ENCODE measurements around the gene MRPL22. TPM values are rescaled to one million over a fixed set of nuclear protein-coding genes. Genes with fewer than 3 reads are reported as not detected.

The MRPL22 gene
- total RNA-seq, 4 donors from 2014 or later: 17.0 to 29.9 (median 21.6) TPM

DNA sequence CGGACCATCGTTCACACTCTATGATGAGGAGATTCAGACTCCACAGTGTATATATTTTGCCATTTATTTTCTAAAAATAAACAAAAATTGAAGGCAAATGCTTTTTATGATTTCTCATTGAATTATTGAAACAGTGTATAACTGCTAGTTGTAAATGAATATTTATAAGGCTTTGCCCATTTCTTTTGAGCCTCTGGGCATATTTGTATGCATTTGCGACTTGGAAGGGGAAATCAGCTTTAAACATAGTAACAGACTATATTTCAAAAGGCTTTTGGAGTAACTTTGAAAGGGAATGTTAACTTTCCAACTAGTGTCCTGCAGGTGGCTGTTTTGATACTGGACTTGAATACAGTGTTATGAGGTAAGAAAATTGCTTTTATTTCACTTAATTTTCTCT, 26.0 kb downstream of the MRPL22 start:
- no peaks in the 10 kb centered on the region for H3K9me3 ChIP-seq
- no peaks in the 10 kb centered on the region for H3K27me3 ChIP-seq
- H3K27ac ChIP-seq: peak overlapping the region in 1 of 4 donors; percentile 18
- intact Hi-C loops (cut with DNase I): no loop called here
- no peak for TF ChIP-seq POLR2A (IDR thresholded peaks at IDR 0.05)
- TF ChIP-seq, protein P1, sequence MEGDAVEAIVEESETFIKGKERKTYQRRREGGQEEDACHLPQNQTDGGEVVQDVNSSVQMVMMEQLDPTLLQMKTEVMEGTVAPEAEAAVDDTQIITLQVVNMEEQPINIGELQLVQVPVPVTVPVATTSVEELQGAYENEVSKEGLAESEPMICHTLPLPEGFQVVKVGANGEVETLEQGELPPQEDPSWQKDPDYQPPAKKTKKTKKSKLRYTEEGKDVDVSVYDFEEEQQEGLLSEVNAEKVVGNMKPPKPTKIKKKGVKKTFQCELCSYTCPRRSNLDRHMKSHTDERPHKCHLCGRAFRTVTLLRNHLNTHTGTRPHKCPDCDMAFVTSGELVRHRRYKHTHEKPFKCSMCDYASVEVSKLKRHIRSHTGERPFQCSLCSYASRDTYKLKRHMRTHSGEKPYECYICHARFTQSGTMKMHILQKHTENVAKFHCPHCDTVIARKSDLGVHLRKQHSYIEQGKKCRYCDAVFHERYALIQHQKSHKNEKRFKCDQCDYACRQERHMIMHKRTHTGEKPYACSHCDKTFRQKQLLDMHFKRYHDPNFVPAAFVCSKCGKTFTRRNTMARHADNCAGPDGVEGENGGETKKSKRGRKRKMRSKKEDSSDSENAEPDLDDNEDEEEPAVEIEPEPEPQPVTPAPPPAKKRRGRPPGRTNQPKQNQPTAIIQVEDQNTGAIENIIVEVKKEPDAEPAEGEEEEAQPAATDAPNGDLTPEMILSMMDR (IDR thresholded peaks at IDR 0.05): no peak
- H3K4me1 ChIP-seq: peaks cover 0 to 5% (median 0%) of the 10 kb centered on the region in 3 donors
- no peak overlapping the region for H3K4me3 ChIP-seq
- no peak for DNase-seq
- H3K36me3 ChIP-seq: peaks cover 0 to 51% (median 0%) of the 10 kb centered on the region in 3 donors
- WGBS, 2 donors: 89 to 93% methylated on average over 3 of the region's 3 CpGs

GRCh38 chr5:154967421-154968024, 26.6 kb downstream of the MRPL22 start:
- intact Hi-C loops (cut with DNase I): no loop called here
- no peak overlapping the region for H3K27ac ChIP-seq
- H3K4me1 ChIP-seq: peaks cover 0 to 5% (median 0%) of the 10 kb centered on the region in 3 donors
- no peaks in the 10 kb centered on the region for H3K9me3 ChIP-seq
- TF ChIP-seq, protein P1 (IDR thresholded peaks at IDR 0.05): peak in 5 of 6 experiments; percentile 16 to 50 (median 30)
- TF ChIP-seq POLR2A (IDR thresholded peaks at IDR 0.05): no peak
- no peaks in the 10 kb centered on the region for H3K27me3 ChIP-seq
- H3K36me3 ChIP-seq: peaks cover 0 to 46% (median 0%) of the 10 kb centered on the region in 3 donors
- H3K4me3 ChIP-seq: no peak overlapping the region
- no peak for DNase-seq
- 71 to 83% methylated on average over 5 of the region's 5 CpGs for WGBS, 2 donors

GRCh38 chr5:154968953-154969352, 28.1 kb downstream of the MRPL22 start:
- H3K27me3 ChIP-seq: no peaks in the 10 kb centered on the region
- peaks cover 0 to 38% (median 0%) of the 10 kb centered on the region in 3 donors for H3K36me3 ChIP-seq
- no peak overlapping the region for H3K27ac ChIP-seq
- H3K9me3 ChIP-seq: no peaks in the 10 kb centered on the region
- no peak for DNase-seq
- intact Hi-C loops (cut with DNase I): no loop called here
- TF ChIP-seq, protein P1 (IDR thresholded peaks at IDR 0.05): no peak
- TF ChIP-seq POLR2A (IDR thresholded peaks at IDR 0.05): no peak
- H3K4me3 ChIP-seq: no peak overlapping the region
- peaks cover 0 to 5% (median 0%) of the 10 kb centered on the region in 3 donors for H3K4me1 ChIP-seq
- WGBS, 2 donors: 84 to 92% methylated on average over 5 of the region's 5 CpGs

GRCh38 chr5:154970759-154971158, 29.9 kb downstream of the MRPL22 start:
- no peak overlapping the region for H3K4me3 ChIP-seq
- H3K4me1 ChIP-seq: peaks cover 0 to 2% (median 0%) of the 10 kb centered on the region in 3 donors
- no peak for TF ChIP-seq POLR2A (IDR thresholded peaks at IDR 0.05)
- TF ChIP-seq, protein P1 (IDR thresholded peaks at IDR 0.05): no peak
- intact Hi-C loops (cut with DNase I): no loop called here
- H3K9me3 ChIP-seq: no peaks in the 10 kb centered on the region
- H3K27ac ChIP-seq: no peak overlapping the region
- DNase-seq: no peak
- peaks cover 0 to 38% (median 0%) of the 10 kb centered on the region in 3 donors for H3K36me3 ChIP-seq
- H3K27me3 ChIP-seq: no peaks in the 10 kb centered on the region

DNA sequence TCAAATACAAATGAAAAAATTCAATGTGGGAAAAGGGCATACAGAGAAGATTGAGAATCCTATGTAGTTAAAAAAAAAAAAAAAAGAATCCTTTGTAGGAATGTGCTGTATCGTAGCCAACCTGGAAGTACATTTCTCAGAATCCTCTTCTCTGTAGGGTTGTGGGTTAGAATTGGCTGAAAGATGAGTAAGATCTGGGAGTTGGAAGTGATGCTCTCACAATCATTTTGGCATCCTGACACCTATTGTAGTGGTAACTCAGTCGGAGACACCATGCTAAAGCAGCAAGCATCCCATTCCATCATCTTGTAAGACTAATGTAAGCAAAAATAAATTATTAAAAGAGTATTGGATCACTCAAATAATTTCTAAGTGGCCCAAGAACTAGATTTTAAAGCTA, 30.6 kb downstream of the MRPL22 start:
- TF ChIP-seq POLR2A (IDR thresholded peaks at IDR 0.05): no peak
- TF ChIP-seq, protein P1 (IDR thresholded peaks at IDR 0.05): no peak
- no peak for DNase-seq
- no peaks in the 10 kb centered on the region for H3K9me3 ChIP-seq
- peaks cover 0 to 34% (median 0%) of the 10 kb centered on the region in 3 donors for H3K36me3 ChIP-seq
- H3K27me3 ChIP-seq: no peaks in the 10 kb centered on the region
- no peaks in the 10 kb centered on the region for H3K4me1 ChIP-seq
- H3K27ac ChIP-seq: no peak overlapping the region
- no peak overlapping the region for H3K4me3 ChIP-seq
- 72 to 78% methylated on average over 2 of the region's 2 CpGs for WGBS, 2 donors
- intact Hi-C loops (cut with DNase I): no loop called here

Measured in esophagus squamous epithelium (tissue), 5 donors.